K562 (cell line): ENCODE results near the gene PHC3. TPM values are rescaled to one million over a fixed set of nuclear protein-coding genes. Genes with fewer than 3 reads are reported as not detected.

ENCODE experiments used
- ATAC-seq: fragments of 200-7000 bp; cut with Tn5 transposase; 3 replicates; pipeline ENCODE4 v1.9.1; 2020; ENCODE audit warnings: moderate library complexity
- BruUV-seq: library from RNA; stranded (reverse); fragments of 400-500 nt; replicated peaks from 2 replicates; lab custom pipeline; 2021; lab: Mats Ljungman, UMichigan
- CTCF ChIA-PET: fragments of 300-600 bp; formaldehyde crosslinking; extraction: SDS; loops from one replicate; lab custom pipeline; 2021; ENCODE audit warnings: low intra/inter-chr PET ratio; lab: Yijun Ruan, JAX
- POLR2A ChIA-PET: fragments of 300-600, 350-650 bp; sonication (Branson Sonifier 250); formaldehyde crosslinking; extraction: SDS; loops from one replicate; lab custom pipeline; 2021; ENCODE audit warnings: antibody characterized with exemption, inconsistent platforms; lab: Yijun Ruan, JAX
- DNase-seq, 4 experiments: peaks; one replicate each; pipeline versions ENCODE4 v3.0.0 to v3.0.0-alpha.2; 2011 to 2018; ENCODE audit warnings: low spot score in 3 of 4, mixed read lengths in 3 of 4; ENCODE audit errors: extremely low read depth in 1 of 4
- FAIRE-seq: peaks from 2 replicates; lab custom pipeline; 2011; peaks lifted over from hg19 to GRCh38; lab: Jason Lieb, UNC
- H2AFZ ChIP-seq: 2 replicates; pipeline ENCODE4 v1.6.0; 2011; ENCODE audit warnings: low read depth, low read length, control low read depth, inconsistent platforms
- H3K27ac ChIP-seq: fragments of 200-600 bp; 3 replicates; pipeline ENCODE4 v1.8.0; 2011; ENCODE audit warnings: low read depth, mild to moderate bottlenecking, control low read depth, inconsistent platforms, low read length, moderate library complexity, mixed read lengths; ENCODE audit errors: extremely low read depth
- H3K27me3 ChIP-seq, 2 experiments: fragments of 300-600 bp in 1 of 2; 2 replicates in 1 of 2; 3 replicates in 1 of 2; pipeline versions ENCODE4 v1.6.0 to v1.8.0; 2011; ENCODE audit warnings: inconsistent platforms in 2 of 2, low read length in 2 of 2, mild to moderate bottlenecking in 1 of 2, mixed read lengths in 1 of 2, moderate library complexity in 1 of 2; ENCODE audit not compliant: control insufficient read depth in 2 of 2, insufficient read depth in 2 of 2
- H3K36me3 ChIP-seq: fragments of 300-600 bp; 3 replicates; pipeline ENCODE4 v1.8.0; 2011; ENCODE audit warnings: mild to moderate bottlenecking, low read length, inconsistent platforms; ENCODE audit not compliant: control insufficient read depth, insufficient read depth
- H3K4me1 ChIP-seq, 2 experiments: fragments of 200-600 bp in 1 of 2; replicated peaks in 1 of 2; 2 replicates in 1 of 2; 3 replicates in 1 of 2; pipeline versions ENCODE4 v1.5.1 to v1.8.0; 2011; ENCODE audit warnings: inconsistent platforms in 2 of 2, low read length in 2 of 2, mild to moderate bottlenecking in 1 of 2, mixed read lengths in 1 of 2, moderate library complexity in 1 of 2; ENCODE audit not compliant: control insufficient read depth in 2 of 2, insufficient read depth in 2 of 2
- H3K4me2 ChIP-seq: 2 replicates; pipeline ENCODE4 v1.6.1; 2011; ENCODE audit warnings: low read length, control low read depth, inconsistent platforms, mixed read lengths; ENCODE audit not compliant: insufficient read depth
- H3K4me3 ChIP-seq: fragments of 200-600 bp; sonication (generic), shearing (Covaris generic); 2 replicates; pipeline ENCODE4 v1.5.1; 2016; ENCODE audit warnings: control low read depth, inconsistent platforms
- H3K79me2 ChIP-seq: fragments of 200-600 bp; 3 replicates; pipeline ENCODE4 v1.8.0; 2011; ENCODE audit warnings: low read length, inconsistent platforms; ENCODE audit not compliant: control insufficient read depth, insufficient read depth
- H3K9ac ChIP-seq, 2 experiments: 2 replicates each; pipeline versions ENCODE4 v1.6.0 to v1.6.1; 2011; ENCODE audit warnings: low read depth in 2 of 2, low read length in 2 of 2, control low read depth in 1 of 2, inconsistent platforms in 1 of 2, mild to moderate bottlenecking in 1 of 2, mixed read lengths in 1 of 2; ENCODE audit not compliant: insufficient read depth in 1 of 2
- H3K9me1 ChIP-seq: one replicate; pipeline ENCODE4 v1.6.0; 2011; ENCODE audit warnings: inconsistent platforms, mild to moderate bottlenecking, low read length, moderate library complexity; ENCODE audit not compliant: control insufficient read depth, insufficient read depth
- H3K9me3 ChIP-seq: replicated peaks from 2 replicates; pipeline ENCODE4 v1.5.1; 2011; ENCODE audit warnings: low read depth, low read length, inconsistent platforms; ENCODE audit not compliant: control insufficient read depth, insufficient read depth
- H4K20me1 ChIP-seq: replicated peaks from 2 replicates; pipeline ENCODE4 v1.6.1; 2011; ENCODE audit warnings: low read length, inconsistent platforms, mixed read lengths; ENCODE audit not compliant: control insufficient read depth, insufficient read depth
- GATAD2B ChIP-seq: fragments of 450-650 bp; IDR thresholded peaks from 2 replicates; pipeline ENCODE4 v1.6.1; 2017; ENCODE audit warnings: mild to moderate bottlenecking, borderline replicate concordance
- MAZ ChIP-seq, 2 experiments: fragments of 450-650 bp in 1 of 2; sonication (generic) in 1 of 2; formaldehyde crosslinking; IDR thresholded peaks in 1 of 2; conservative IDR thresholded peaks in 1 of 2; 2 replicates each; pipeline versions ENCODE4 v1.4.0 to v1.5.0; 2020; ENCODE audit warnings: mild to moderate bottlenecking in 1 of 2, missing genetic modification reagents in 1 of 2
- NBN ChIP-seq: fragments of 450-650 bp; IDR thresholded peaks from 2 replicates; pipeline ENCODE4 v1.6.1; 2016; ENCODE audit warnings: low read depth, mild to moderate bottlenecking
- NFRKB ChIP-seq: fragments of 450-650 bp; IDR thresholded peaks from 2 replicates; pipeline ENCODE4 v1.6.1; 2016; ENCODE audit warnings: low read depth
- NFYB ChIP-seq: IDR thresholded peaks from 2 replicates; pipeline ENCODE4 v1.6.1; 2011; ENCODE audit warnings: mild to moderate bottlenecking, moderate library complexity; ENCODE audit not compliant: insufficient read length; ENCODE audit errors: extremely low read depth
- SMARCE1 ChIP-seq: fragments of 450-650 bp; IDR thresholded peaks from 2 replicates; pipeline ENCODE4 v1.7.1; 2016; ENCODE audit warnings: mild to moderate bottlenecking
- ZNF316 ChIP-seq: fragments of 450-650 bp; IDR thresholded peaks from 2 replicates; pipeline ENCODE4 v1.6.1; 2016
- whole genome bisulfite sequencing: fragments of 100-300 bp; shearing (Covaris generic); methylation state at CpG from one replicate; pipeline ENCODE4 v1.1.6; 2016; ENCODE audit warnings: low coverage, mixed read lengths; ENCODE audit not compliant: insufficient coverage; ENCODE audit errors: missing lambda C conversion rate; 5-methylcytosine and 5-hydroxymethylcytosine counted together
- in situ Hi-C: fragments of 300-500 bp; cut with MboI; formaldehyde crosslinking; loops from 4 replicates; pipeline ENCODE4 v1.15.0; 2018; ENCODE audit warnings: inconsistent platforms, mixed read lengths
- intact Hi-C: fragments of 100-400 bp; cut with micrococcal nuclease; formaldehyde crosslinking; loops from 2 replicates; pipeline ENCODE4 v1.14.2; 2022
- polyA plus RNA-seq, 8 experiments: library from polyadenylated mRNA; depleted of rRNA in 4 of 8; stranded (reverse) in 5 of 8; unstranded in 3 of 8; fragments of >200 nt; fragmentation: Nextera tagmentation in 2 of 8; fragmentation: Illumina TruSeq in 1 of 8; extraction: Ambion mirVana in 2 of 8; extraction: Trizol in 1 of 8; gene quantifications; 2 replicates each; pipeline versions ENCODE4 v1.2.1 to v1.2.3, GENCODE V29; 2011 to 2014; ENCODE audit warnings: inconsistent platforms in 1 of 8, missing spikeins in 1 of 8
- total RNA-seq, 7 experiments: library from RNA; depleted of rRNA in 6 of 7; stranded (reverse); fragments of >200 nt in 6 of 7; fragmentation: Illumina TruSeq in 2 of 7; extraction: Trizol in 2 of 7; gene quantifications; 2 replicates each; pipeline versions ENCODE4 v1.2.1 to v1.2.3, GENCODE V29; 2011 to 2021; ENCODE audit warnings: low replicate concordance in 1 of 7
- TF ChIP-seq, protein P1 (sequence below): sonication (generic); IDR thresholded peaks from 2 replicates; pipeline ENCODE4 v1.6.1; 2016
- TF ChIP-seq, protein P2 (sequence below): sonication (generic); formaldehyde crosslinking; IDR thresholded peaks from 2 replicates; pipeline ENCODE4 v1.8.0; 2022; ENCODE audit warnings: mild to moderate bottlenecking, missing genetic modification reagents
- TF ChIP-seq, protein P3 (sequence below): sonication (generic); formaldehyde crosslinking; IDR thresholded peaks from 2 replicates; pipeline ENCODE4 v1.8.1; 2023; ENCODE audit warnings: mild to moderate bottlenecking, missing genetic modification reagents
- TF ChIP-seq, protein P4 (sequence below), 2 experiments: IDR thresholded peaks in 1 of 2; conservative IDR thresholded peaks in 1 of 2; 2 replicates each; pipeline ENCODE4 v1.6.1; 2016; ENCODE audit warnings: low read depth in 2 of 2, mild to moderate bottlenecking in 1 of 2, missing compliant biosample characterization in 1 of 2, missing genetic modification characterization in 1 of 2, moderate library complexity in 1 of 2

The PHC3 gene
- total and polyA plus RNA-seq, 9 of the 15 experiments (the other 6 are each of a cell fraction or from before 2014, with no cell fraction given), result 3.1 to 21.6 (median 10.5) TPM

DNA sequence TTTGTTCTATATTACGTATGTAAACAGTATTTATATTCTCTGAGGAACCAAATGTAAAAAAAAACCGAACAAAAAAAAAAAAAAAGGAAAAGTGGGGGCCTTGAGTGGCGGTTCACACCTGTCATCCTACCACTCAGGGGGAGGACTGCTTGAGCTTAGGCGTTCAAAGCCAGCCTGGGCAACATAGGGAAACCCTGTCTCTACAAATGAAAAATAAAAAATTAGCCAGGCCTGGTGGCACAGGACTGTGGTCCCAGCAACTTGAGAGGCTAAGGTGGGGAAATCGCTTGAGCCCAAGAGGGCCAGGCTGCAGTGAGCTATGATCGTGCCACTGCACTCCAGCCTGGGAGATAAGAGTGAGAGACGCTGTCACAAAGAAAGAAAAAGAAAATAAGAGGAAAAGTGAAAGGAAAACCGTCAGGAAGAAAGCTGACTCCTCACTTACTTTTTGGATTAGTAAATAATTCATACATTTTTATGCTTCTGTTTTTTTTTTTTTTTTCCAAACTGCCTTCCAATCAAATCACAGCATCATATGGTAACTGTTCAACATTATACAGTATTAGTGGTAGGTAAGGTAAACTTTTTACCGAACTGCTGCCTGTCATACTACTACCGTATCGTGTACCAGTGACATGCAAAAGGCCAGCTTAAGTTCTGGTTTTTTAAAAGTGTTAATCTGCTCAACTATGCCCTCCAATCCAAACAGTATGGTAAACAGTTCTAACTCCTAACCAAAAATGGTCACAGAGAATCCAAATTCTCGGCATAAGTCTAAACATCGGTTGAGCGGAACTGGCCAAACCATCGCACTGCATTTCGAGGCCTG, 1.2 kb downstream of the PHC3 start:
- Histone ChIP-seq H3K27ac (peak overlapping the region; percentile 91), H3K79me2 (peaks cover 39% of the 10 kb centered on the region), H3K4me1 (peaks cover 4 to 15% of the 10 kb centered on the region in 2 experiments; a peak in 3 of 5 replicates), H2AFZ (peak overlapping the region; percentile 98), H3K4me3 (peak overlapping the region; percentile 77), H3K9me1 (no peaks in the 10 kb centered on the region), H4K20me1 (no peaks in the 10 kb centered on the region), H3K4me2 (peak overlapping the region; percentile 89), H3K27me3 (no peaks in the 10 kb centered on the region), H3K9ac (peak overlapping the region; percentile 90 to 98), H3K9me3 (no peaks in the 10 kb centered on the region; the same call in 1 of the 2 replicates), H3K36me3 (peaks cover 27% of the 10 kb centered on the region)
- ATAC-seq (peak; percentile 54), FAIRE-seq (peak; percentile 19), DNase-seq (peak in 2 of 4 experiments; percentile 19 to 28)
- CTCF ChIA-PET, result no interaction called here
- TSS peak; percentile 49 for BruUV-seq
- POLR2A ChIA-PET, result interaction anchor here (0.7 to 2.2 kb wide), 7 partner anchors 9 to 82 kb away, joined by 3 to 18 read pairs (median 3); no protein-coding TSS in a partner anchor
- in situ Hi-C loops, result no loop called here
- intact Hi-C loops, result loop anchor here (2.0 to 10.0 kb wide), 3 partner anchors 43 to 635 kb away; partner anchors contain the start of genes PRKCI and SKIL
- WGBS, result 2% methylated on average over 13 of the region's 16 CpGs
- TF ChIP-seq GATAD2B, result no peak
- TF ChIP-seq, protein P1, sequence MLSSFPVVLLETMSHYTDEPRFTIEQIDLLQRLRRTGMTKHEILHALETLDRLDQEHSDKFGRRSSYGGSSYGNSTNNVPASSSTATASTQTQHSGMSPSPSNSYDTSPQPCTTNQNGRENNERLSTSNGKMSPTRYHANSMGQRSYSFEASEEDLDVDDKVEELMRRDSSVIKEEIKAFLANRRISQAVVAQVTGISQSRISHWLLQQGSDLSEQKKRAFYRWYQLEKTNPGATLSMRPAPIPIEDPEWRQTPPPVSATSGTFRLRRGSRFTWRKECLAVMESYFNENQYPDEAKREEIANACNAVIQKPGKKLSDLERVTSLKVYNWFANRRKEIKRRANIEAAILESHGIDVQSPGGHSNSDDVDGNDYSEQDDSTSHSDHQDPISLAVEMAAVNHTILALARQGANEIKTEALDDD, result peak; percentile 55
- TF ChIP-seq, protein P2, sequence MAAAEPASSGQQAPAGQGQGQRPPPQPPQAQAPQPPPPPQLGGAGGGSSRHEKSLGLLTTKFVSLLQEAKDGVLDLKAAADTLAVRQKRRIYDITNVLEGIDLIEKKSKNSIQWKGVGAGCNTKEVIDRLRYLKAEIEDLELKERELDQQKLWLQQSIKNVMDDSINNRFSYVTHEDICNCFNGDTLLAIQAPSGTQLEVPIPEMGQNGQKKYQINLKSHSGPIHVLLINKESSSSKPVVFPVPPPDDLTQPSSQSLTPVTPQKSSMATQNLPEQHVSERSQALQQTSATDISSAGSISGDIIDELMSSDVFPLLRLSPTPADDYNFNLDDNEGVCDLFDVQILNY (CRISPR knock-in tag), result no peak
- 0 out of 2 replicates have a peak, but pooled peaks have one; percentile 23 for TF ChIP-seq NBN
- peak; percentile 8; the same call in 1 of the 2 replicates for TF ChIP-seq ZNF316
- TF ChIP-seq NFRKB, result no peak
- TF ChIP-seq, protein P3, sequence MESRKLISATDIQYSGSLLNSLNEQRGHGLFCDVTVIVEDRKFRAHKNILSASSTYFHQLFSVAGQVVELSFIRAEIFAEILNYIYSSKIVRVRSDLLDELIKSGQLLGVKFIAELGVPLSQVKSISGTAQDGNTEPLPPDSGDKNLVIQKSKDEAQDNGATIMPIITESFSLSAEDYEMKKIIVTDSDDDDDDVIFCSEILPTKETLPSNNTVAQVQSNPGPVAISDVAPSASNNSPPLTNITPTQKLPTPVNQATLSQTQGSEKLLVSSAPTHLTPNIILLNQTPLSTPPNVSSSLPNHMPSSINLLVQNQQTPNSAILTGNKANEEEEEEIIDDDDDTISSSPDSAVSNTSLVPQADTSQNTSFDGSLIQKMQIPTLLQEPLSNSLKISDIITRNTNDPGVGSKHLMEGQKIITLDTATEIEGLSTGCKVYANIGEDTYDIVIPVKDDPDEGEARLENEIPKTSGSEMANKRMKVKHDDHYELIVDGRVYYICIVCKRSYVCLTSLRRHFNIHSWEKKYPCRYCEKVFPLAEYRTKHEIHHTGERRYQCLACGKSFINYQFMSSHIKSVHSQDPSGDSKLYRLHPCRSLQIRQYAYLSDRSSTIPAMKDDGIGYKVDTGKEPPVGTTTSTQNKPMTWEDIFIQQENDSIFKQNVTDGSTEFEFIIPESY (CRISPR knock-in tag), result 0 out of 2 replicates have a peak, but pooled peaks have one; percentile 24
- 0 out of 4 replicates have a peak, but pooled peaks of 1 of the 2 experiments have one; percentile 7 for TF ChIP-seq MAZ (CRISPR knock-in tag; conservative IDR thresholded peaks at IDR 0.05 in 1 of 2, IDR thresholded peaks at IDR 0.05 in 1 of 2)
- 0 out of 2 replicates have a peak, but pooled peaks have one; percentile 17 for TF ChIP-seq SMARCE1
- peak; percentile 34 for TF ChIP-seq NFYB
- TF ChIP-seq, protein P4, sequence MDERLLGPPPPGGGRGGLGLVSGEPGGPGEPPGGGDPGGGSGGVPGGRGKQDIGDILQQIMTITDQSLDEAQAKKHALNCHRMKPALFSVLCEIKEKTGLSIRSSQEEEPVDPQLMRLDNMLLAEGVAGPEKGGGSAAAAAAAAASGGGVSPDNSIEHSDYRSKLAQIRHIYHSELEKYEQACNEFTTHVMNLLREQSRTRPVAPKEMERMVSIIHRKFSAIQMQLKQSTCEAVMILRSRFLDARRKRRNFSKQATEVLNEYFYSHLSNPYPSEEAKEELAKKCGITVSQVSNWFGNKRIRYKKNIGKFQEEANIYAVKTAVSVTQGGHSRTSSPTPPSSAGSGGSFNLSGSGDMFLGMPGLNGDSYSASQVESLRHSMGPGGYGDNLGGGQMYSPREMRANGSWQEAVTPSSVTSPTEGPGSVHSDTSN (CRISPR knock-in tag; IDR thresholded peaks at IDR 0.05; ENCODE audit: low read depth), result no peak
- TF ChIP-seq, protein P4 (tag; conservative IDR thresholded peaks at IDR 0.05; ENCODE audit: low read depth), result 0 out of 2 replicates have a peak, but pooled peaks have one; percentile 24
